Mesenteric fat pad (tissue), 1 donor: ENCODE data around the gene PLD6. TPM values are rescaled to one million over a fixed set of nuclear protein-coding genes. Genes with fewer than 3 reads are reported as not detected.
"Not testable (repeated sequence)": the region's sequence is repeated elsewhere in the genome, so short reads cannot be mapped to it uniquely, and the experiment has no call there.

Experiments used
- DNase-seq: peaks from one replicate; pipeline ENCODE4 v3.0.0-alpha.2; 2020; ENCODE audit warnings: low spot score
- total RNA-seq: library from RNA; stranded (reverse); fragmentation: NEBNext Ultra II Directional; extraction: Animal tissue kit (Norgen Biotek cat#: 25700); gene quantifications from one replicate; pipeline ENCODE4 v1.2.1, GENCODE V29; 2021
- donor health status: DM: yes; HTN: yes; CAD: no.

The PLD6 gene
- total RNA-seq, 1 donor from 2014 or later = 12.4 TPM

- no peak for DNase-seq
Observed at GRCh38 chr17:17177176-17177575, 29.0 kb downstream of the PLD6 start.

- no peak for DNase-seq
Observed at GRCh38 chr17:17176341-17176740, 29.8 kb downstream of the PLD6 start.

DNA sequence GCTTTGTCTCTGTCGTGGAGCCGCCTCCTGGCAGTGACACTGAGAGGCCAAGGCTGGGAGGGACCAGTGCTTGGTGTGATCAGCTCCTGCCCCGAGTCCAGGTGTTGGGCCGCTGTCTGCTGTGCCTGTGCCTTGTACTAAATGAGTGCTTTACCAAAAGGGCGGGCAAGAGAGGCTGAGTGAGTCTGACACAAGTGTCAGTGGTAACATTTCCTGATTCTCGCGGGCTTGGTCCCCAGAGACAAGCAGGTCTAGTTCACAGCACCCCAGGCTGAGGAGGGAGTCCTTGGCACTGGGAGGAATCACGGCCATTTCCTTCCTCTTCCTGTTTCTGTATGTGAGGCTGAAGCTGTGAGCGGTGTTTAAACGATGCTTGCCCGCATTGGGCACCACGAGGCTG is 30.2 kb downstream of the PLD6 start:
- no peak for DNase-seq

DNA sequence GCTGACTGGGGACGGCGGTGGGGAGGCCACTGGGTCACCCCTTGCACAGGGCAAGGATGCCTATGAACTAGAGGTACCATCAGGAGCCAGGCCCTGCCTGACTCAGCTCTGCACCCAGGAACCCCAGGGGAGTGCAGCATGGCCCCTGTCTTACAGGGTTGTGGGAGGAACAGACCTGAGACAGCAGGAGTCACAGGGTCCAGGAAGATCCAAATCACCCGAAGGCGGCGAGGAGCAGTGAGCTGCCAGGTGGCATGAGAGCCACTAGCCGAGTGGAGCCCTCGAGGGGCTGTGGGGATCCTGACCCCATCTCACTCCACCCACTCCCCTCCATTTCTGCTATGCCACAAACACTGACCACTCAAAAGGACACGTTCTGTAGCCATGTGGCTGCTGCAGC is 30.8 kb downstream of the PLD6 start:
- no peak for DNase-seq

DNA sequence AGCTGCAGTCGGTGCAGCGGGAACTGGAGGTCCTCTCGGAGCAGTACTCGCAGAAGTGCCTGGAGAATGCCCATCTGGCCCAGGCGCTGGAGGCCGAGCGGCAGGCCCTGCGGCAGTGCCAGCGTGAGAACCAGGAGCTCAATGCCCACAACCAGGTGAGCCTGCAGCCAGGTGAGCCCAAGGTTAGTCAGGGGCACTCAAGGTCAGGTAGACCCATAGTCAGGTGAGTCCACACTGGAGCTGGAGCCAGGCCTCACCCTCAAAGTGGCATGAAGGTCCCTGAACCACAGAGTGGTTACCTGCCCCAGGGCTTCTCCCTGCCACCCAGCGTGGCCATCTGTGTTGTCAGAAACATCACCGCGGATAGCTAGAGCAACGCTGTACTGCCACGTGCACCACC is 32.2 kb downstream of the PLD6 start:
- DNase-seq = no peak

- no peak for DNase-seq
Observed at GRCh38 chr17:17172990-17173389, 33.1 kb downstream of the PLD6 start.

- DNase-seq = no peak
Observed at GRCh38 chr17:17172001-17172939, 33.9 kb downstream of the PLD6 start.

GRCh38 chr17:17171186-17171585 is 34.9 kb downstream of the PLD6 start:
- DNase-seq = no peak

DNA sequence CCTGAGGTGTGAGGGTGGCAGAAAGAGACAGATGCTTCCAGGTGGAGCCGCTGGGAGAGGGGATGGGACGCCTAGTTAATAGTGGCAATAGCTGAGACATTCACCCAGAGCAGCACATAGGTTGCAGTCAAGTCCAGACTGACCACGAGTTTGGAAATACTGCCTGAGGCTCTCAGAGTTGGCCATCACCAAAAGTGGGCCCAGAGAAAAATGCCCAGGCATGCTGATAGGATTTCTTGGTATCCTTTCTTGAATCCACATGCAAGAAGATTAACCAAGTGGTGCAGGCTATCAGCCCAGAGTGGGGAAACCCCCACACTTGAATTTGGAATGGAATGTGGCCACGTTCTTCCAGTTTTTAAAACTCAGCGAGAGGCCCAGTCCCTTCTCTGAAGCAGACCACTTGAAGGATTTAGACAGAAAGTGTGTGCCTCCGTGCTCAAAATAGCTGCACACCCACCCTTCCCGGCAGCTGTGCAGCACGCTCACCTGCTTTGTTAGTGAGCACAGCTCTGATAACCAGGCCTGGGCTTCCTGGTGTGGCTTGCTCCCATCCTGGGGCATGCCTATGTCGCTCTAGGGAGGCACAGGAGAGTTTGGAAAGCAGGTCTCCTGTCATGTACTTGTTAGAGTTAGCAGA is 35.7 kb downstream of the PLD6 start:
- DNase-seq = no peak

DNA sequence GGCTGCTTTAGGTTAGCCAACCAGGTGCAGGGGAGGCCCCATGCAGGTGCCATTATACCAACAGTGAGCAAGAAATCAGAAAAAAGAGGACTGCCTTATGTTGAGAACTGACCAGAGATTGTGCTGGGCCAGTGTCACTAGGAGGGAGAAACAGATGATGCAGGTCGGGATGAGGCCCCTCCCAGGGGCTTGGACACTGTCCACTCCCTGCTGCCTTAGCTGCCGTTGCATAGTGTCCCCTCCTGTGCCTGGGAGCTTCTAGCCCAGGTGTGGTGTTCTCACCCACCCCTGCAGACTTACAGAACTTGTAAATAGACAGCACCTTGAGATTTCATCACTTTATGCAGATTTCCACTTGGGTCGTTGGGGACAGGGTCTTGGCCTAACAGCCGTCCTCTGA is 36.7 kb downstream of the PLD6 start:
- DNase-seq = no peak

- DNase-seq = no peak
Observed at GRCh38 chr17:17168401-17168800, 37.7 kb downstream of the PLD6 start.

- DNase-seq = no peak
Observed at GRCh38 chr17:17167986-17168385, 38.1 kb downstream of the PLD6 start.

DNA sequence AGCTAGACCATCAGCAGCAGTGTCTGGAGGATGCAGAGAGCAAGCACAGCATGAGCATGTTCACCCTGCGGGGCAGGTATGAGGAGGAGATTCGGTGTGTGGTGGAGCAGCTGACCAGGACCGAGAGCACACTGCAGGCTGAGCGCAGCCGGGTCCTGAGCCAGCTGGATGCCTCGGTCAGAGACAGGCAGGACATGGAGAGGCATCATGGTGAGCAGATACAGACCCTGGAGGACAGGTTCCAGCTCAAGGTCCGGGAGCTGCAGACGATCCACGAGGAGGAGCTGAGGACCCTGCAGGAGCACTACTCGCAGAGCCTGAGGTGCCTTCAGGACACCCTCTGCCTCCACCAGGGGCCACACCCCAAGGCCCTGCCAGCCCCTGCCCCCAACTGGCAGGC is 38.8 kb downstream of the PLD6 start:
- no peak for DNase-seq

- no peak for DNase-seq
Observed at GRCh38 chr17:17166446-17166845, 39.7 kb downstream of the PLD6 start.

DNA sequence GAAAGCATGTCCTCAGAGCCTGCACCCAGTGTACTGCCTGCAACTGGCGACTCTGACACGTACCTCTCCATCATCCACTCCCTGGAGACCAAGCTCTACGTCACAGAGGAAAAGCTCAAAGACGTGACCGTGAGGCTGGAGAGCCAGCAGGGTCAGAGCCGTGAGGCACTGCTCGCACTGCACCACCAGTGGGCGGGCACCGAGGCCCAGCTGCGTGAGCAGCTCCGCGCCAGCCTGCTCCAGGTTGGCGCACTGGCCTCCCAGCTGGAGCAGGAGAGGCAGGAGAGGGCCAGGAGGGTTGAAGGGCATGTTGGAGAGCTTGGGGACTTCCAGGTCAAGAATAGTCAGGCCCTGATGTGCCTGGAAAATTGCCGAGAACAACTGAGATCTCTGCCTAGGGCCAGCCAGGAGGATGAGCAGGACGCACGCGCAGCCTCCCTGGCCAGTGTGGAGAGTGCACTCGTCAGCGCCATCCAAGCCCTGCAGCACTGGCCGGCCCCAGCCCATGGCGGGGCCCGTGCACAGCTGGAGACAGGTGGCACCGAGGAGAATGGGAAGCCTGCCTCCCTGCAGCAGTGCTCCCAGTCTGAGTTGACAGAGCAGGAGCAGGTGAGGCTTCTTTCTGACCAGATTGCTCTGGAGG is 40.3 kb downstream of the PLD6 start:
- no peak for DNase-seq

- DNase-seq = no peak
Observed at GRCh38 chr17:17164676-17165075, 41.5 kb downstream of the PLD6 start.

- DNase-seq = no peak
Observed at GRCh38 chr17:17164156-17164555, 42.0 kb downstream of the PLD6 start.

- no peak for DNase-seq
Observed at GRCh38 chr17:17161759-17162158, 44.4 kb downstream of the PLD6 start.

DNA sequence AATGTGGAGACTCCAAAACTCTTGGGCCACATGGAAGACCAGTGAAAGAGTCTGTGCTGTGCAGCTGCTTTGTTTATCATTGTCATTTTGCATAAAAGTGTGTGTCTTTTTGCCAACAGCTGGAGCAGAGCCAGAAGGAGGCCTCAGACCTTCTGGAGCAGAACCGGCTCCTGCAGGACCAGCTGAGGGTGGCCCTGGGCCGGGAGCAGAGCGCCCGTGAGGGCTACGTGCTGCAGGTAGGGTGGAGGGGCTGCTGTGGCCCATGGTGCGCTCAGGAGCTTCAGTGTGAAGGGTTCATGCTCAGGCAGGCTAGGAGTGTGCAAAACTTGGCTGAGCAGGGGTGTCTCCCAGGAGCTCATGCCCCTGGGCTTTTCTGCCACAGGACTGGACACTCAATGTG is 45.0 kb downstream of the PLD6 start:
- no peak for DNase-seq

- DNase-seq = no peak
Observed at GRCh38 chr17:17159571-17159970, 46.6 kb downstream of the PLD6 start.

GRCh38 chr17:17158506-17158905 is 47.6 kb downstream of the PLD6 start:
- not testable (repeated sequence) for DNase-seq

DNA sequence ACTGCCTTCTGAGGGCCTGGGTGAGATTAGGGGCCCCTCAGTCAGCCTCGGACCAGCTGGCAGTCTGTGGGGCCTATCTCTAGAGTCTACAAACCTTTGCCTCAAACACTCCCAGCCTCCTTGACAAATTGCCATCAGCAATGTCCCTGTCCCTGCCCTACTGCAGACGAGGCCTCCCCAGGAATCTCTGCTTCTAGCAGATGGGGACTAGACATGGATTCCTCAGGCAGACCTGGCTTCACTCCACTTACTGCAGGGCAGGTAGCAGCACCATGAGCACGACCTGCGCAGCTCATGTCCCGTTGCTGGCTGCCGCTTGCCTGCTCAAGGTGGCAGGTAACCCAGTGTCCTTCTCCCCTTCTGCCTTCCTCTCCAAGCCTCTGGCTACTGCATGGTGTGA is 49.1 kb downstream of the PLD6 start:
- DNase-seq = no peak
